ENCODE results near the gene MID1.

MID1 gene

DNA sequence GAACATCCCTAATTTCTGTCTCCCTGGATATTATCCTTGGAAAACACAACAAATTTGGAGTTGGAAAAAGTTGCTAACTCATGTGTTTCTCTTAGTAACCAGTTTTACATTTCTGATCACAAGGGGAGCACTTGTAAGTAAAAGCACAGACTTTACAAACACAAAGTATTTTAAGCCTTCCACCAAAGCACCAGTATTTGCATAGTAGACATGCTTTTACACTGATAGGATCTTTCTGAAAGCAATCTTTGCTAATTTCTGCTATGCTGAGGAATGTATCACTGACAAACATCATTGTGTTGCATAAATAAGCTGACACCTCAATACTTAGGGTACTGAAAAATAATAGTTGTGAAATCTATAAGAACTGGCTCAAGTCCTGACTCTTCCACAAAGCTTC is 100.6 kb downstream of the MID1 start:
- Histone ChIP-seq H3K79me2 (ENCODE audit: insufficient read depth, low read length) (no peaks in the 10 kb centered on the region), H2AFZ (ENCODE audit: low read length) (no peak overlapping the region), H3K4me2 (ENCODE audit: low read depth, low read length, poor library complexity, severe bottlenecking) (no peak overlapping the region), H4K20me1 (ENCODE audit: insufficient read depth, low read length, poor library complexity, severe bottlenecking) (no peaks in the 10 kb centered on the region), H3K9me3 (ENCODE audit: insufficient read depth, low read depth, low read length) (no peaks in the 10 kb centered on the region), H3F3A (ENCODE audit: low read depth) (no peaks in the 10 kb centered on the region), H3K4me1 (ENCODE audit: insufficient read depth, low read length, poor library complexity, severe bottlenecking) (no peaks in the 10 kb centered on the region), H3K9ac (ENCODE audit: low read depth, low read length, poor library complexity, severe bottlenecking) (no peak overlapping the region), H3K27me3 (ENCODE audit: insufficient read depth, low read length, poor library complexity, severe bottlenecking) (no peaks in the 10 kb centered on the region), H3K36me3 (ENCODE audit: insufficient read depth, low read length) (no peaks in the 10 kb centered on the region), H3K4me3 (ENCODE audit: low read length, poor library complexity, severe bottlenecking) (no peak overlapping the region), H3K9me2 (replicated peaks; ENCODE audit: low read depth, low read length) (no peaks in the 10 kb centered on the region)
- TF ChIP-seq, protein P1, sequence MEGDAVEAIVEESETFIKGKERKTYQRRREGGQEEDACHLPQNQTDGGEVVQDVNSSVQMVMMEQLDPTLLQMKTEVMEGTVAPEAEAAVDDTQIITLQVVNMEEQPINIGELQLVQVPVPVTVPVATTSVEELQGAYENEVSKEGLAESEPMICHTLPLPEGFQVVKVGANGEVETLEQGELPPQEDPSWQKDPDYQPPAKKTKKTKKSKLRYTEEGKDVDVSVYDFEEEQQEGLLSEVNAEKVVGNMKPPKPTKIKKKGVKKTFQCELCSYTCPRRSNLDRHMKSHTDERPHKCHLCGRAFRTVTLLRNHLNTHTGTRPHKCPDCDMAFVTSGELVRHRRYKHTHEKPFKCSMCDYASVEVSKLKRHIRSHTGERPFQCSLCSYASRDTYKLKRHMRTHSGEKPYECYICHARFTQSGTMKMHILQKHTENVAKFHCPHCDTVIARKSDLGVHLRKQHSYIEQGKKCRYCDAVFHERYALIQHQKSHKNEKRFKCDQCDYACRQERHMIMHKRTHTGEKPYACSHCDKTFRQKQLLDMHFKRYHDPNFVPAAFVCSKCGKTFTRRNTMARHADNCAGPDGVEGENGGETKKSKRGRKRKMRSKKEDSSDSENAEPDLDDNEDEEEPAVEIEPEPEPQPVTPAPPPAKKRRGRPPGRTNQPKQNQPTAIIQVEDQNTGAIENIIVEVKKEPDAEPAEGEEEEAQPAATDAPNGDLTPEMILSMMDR (conservative IDR thresholded peaks at IDR 0.05; ENCODE audit: low read length): no peak
- TF ChIP-seq EZH2phosphoT487 (IDR thresholded peaks at IDR 0.05; ENCODE audit: borderline replicate concordance): no peak

DNA sequence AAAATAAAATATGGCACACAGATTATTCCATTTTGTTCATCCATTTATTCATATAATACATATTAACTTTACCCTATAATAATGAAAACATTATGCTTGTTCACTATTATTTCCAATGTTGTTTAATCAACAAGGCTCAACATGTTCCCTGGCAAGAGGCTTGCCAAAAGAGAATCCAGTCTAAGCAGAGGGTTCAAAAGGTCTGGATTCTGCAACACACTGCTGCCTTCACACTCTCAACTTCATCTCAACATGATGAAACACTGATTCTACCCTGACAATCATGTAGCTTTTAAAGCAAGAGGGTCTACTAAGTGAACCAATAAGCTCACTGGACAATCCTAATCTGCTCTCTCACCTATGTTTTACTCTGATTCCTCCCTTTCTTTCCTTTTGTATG is 101.1 kb downstream of the MID1 start:
- no peak overlapping the region for H3K4me3 ChIP-seq (ENCODE audit: low read length, poor library complexity, severe bottlenecking)
- H4K20me1 ChIP-seq (ENCODE audit: insufficient read depth, low read length, poor library complexity, severe bottlenecking): no peaks in the 10 kb centered on the region
- H3K79me2 ChIP-seq (ENCODE audit: insufficient read depth, low read length): no peaks in the 10 kb centered on the region
- H3K27me3 ChIP-seq (ENCODE audit: insufficient read depth, low read length, poor library complexity, severe bottlenecking): no peaks in the 10 kb centered on the region
- H3K9ac ChIP-seq (ENCODE audit: low read depth, low read length, poor library complexity, severe bottlenecking): no peak overlapping the region
- no peak overlapping the region for H2AFZ ChIP-seq (ENCODE audit: low read length)
- H3K36me3 ChIP-seq (ENCODE audit: insufficient read depth, low read length): no peaks in the 10 kb centered on the region
- H3K4me2 ChIP-seq (ENCODE audit: low read depth, low read length, poor library complexity, severe bottlenecking): no peak overlapping the region
- H3K4me1 ChIP-seq (ENCODE audit: insufficient read depth, low read length, poor library complexity, severe bottlenecking): no peaks in the 10 kb centered on the region
- H3F3A ChIP-seq (ENCODE audit: low read depth): no peaks in the 10 kb centered on the region
- H3K9me3 ChIP-seq (ENCODE audit: insufficient read depth, low read depth, low read length): no peaks in the 10 kb centered on the region
- TF ChIP-seq, protein P1 (conservative IDR thresholded peaks at IDR 0.05; ENCODE audit: low read length): no peak
- TF ChIP-seq EZH2phosphoT487 (IDR thresholded peaks at IDR 0.05; ENCODE audit: borderline replicate concordance): no peak
- no peaks in the 10 kb centered on the region for H3K9me2 ChIP-seq (replicated peaks; ENCODE audit: low read depth, low read length)

DNA sequence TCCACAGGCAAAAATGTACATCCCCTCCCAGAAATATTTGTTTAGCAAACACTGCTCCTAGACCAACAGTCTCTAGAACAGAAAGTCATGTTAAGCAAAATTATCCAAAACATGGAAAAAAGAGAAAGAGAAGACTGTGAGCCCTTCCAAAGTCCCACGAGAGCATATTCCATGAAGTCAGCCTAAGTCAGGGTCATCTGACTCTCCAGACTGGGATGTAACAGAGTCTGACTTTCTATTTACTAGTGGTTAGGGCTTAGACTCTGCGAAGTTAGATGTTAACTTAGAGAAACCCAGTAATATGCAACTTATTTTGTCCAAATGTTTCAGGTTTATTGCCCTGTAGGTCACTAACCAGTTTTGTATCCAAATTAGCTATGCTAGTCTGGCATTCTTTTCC is 102.3 kb downstream of the MID1 start:
- TF ChIP-seq EZH2phosphoT487 (IDR thresholded peaks at IDR 0.05; ENCODE audit: borderline replicate concordance): no peak
- TF ChIP-seq, protein P1 (conservative IDR thresholded peaks at IDR 0.05; ENCODE audit: low read length): no peak
- Histone ChIP-seq H2AFZ (ENCODE audit: low read length) (no peak overlapping the region), H3K27me3 (ENCODE audit: insufficient read depth, low read length, poor library complexity, severe bottlenecking) (no peaks in the 10 kb centered on the region), H4K20me1 (ENCODE audit: insufficient read depth, low read length, poor library complexity, severe bottlenecking) (no peaks in the 10 kb centered on the region), H3F3A (ENCODE audit: low read depth) (no peaks in the 10 kb centered on the region), H3K79me2 (ENCODE audit: insufficient read depth, low read length) (no peaks in the 10 kb centered on the region), H3K9me2 (replicated peaks; ENCODE audit: low read depth, low read length) (no peaks in the 10 kb centered on the region), H3K4me3 (ENCODE audit: low read length, poor library complexity, severe bottlenecking) (no peak overlapping the region), H3K4me2 (ENCODE audit: low read depth, low read length, poor library complexity, severe bottlenecking) (no peak overlapping the region), H3K36me3 (ENCODE audit: insufficient read depth, low read length) (no peaks in the 10 kb centered on the region), H3K9me3 (ENCODE audit: insufficient read depth, low read depth, low read length) (no peaks in the 10 kb centered on the region), H3K9ac (ENCODE audit: low read depth, low read length, poor library complexity, severe bottlenecking) (no peak overlapping the region), H3K4me1 (ENCODE audit: insufficient read depth, low read length, poor library complexity, severe bottlenecking) (no peaks in the 10 kb centered on the region)
